Activated CD4-positive, alpha-beta T cell treated with anti-CD3 and anti-CD28 coated beads, Interleukin-2, amount 50 U/mL, for 24 hours (primary cell): ENCODE data around the gene PPP2R5C.
A peak's percentile ranks its signal among the peaks of the same experiment; 100 is the strongest.

Experiments
- DNase-seq, 2 donors: peaks; one replicate each; pipeline ENCODE4 v3.0.0-alpha.2; 2020; ENCODE audit warnings: low read depth in 1 of 2, low spot score in 1 of 2

Gene PPP2R5C

DNA sequence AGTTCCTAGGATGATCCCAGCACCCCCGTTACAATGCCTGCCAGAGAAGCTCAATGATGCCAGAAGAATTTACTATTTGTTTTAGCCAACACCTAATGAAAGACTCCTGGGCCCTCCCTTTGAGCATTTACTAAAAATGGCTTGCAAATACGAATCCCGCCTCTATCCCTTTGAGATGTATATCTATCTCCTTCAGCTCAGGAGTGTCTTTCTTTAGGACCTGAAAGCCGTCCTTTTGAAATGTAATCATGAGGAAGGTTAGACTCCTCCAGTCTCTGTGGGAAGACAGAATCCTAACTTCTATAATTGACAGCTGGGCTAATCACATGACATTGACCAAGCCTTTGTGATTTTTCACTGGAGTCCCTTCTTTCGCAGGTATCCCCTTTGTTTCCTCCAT lies 183.7 kb downstream of the PPP2R5C start:
- no peak for DNase-seq

- DNase-seq, result no peak
Observed at GRCh38 chr14:101947577-101947903, 186.0 kb downstream of the PPP2R5C start.

- DNase-seq, result peak; percentile 96 to 100
Observed at GRCh38 chr14:101947904-101948665, 186.6 kb downstream of the PPP2R5C start.

DNA sequence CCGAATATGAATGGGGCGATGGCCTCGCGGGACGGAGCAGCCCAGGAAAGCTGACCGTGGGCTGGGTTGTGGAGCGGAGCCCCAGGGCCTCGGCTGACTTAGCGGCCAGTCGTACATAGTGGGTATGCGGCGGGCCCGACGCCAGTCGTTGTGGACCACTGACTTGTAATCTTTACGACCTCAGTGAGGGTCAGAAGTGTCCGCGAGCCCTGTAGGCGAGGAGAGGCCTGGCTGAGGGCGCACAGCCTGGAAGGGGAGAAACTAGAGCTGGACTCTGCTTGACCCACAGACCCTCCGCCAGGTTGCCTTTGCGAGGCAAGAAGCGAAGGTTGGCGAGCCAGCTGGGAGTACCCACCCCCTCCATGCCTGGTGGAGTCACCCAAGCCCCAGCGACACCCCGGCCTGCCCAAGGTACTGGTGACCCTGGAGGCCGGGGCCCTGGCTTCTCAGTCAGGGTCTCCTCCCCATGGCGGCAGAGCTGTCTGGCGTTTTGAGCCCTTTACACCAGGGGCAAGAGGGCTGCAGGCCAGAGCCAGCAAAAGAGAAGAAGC lies 187.2 kb downstream of the PPP2R5C start:
- no peak for DNase-seq

DNA sequence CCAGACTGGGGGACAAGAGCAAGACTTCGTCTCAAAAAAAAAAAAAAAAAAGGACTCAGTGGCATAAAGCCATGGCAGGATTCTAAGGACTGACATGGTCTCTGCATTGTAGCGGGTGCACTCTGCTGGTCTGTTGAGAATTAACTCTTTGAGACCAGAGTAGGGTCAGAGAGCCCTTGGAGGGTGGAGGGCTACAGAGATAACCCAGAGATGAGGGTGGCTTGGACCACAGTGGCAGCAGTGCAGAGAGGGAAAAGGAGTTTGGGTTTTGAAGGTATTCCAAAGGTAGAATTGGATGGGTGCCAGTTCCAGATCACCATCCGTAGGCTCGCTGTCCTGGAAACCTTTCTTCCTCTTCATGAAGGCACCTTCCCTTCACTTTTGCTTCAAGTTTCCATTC lies 188.6 kb downstream of the PPP2R5C start:
- DNase-seq, result no peak

DNA sequence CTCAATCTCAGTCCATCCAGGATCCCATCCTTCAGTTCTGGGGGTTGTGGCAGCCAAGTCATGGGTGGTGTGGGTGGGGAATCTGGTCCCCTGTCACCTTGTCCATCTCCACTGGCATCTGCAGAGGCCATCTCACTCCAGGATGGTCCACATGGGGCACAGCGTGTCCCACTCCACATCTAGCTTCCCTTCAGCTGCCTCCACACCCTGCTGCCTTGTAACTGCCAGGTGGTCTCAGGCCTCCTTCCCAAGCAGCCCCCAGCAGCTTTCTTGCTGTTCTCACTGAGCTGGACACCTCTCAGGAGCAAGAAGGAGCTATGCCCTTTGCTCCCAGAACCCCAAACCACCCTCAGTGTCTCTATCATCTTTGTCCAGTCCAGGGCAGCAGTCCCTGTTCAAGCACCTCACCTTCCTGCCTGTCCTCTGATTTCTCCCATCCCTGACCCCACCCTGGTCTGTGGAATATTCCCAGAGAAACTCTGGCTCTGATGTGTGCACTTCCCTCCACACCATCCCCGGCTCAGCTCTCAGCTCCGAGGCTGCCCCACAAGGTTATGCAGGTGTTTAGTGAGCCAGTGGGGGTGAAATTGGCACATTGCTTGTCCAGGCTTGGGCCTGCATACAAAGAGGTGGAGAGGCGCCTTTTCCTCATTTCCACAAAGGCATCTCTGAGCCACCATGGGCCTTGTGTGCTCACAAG lies 189.2 kb downstream of the PPP2R5C start:
- no peak for DNase-seq

DNA sequence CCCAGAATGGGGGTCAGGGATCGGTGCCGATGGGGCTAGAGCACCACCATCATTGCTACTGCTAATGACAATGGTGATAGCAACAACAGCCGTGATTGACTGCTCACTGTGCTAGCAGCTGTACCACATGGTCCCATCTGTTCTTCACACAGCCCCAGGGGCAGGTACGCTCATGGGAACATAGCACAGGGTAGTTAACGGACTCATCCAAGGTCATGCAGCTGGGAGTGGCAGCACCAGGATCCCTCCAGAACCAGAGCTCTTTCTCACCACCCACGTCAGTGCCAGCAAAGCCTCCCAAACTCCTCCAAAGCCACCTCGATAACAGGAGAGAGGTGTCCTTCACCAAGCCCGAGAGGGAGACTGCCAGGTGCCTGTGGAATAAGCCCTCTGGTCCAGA lies 191.6 kb downstream of the PPP2R5C start:
- DNase-seq, result no peak

- DNase-seq, result no peak
Observed at GRCh38 chr14:101954501-101954900, 193.0 kb downstream of the PPP2R5C start.

- DNase-seq, result no peak
Observed at GRCh38 chr14:101955695-101956161, 194.2 kb downstream of the PPP2R5C start.

- DNase-seq, result no peak
Observed at GRCh38 chr14:101956179-101956885, 194.8 kb downstream of the PPP2R5C start.

GRCh38 chr14:101957406-101958234 lies 196.1 kb downstream of the PPP2R5C start:
- DNase-seq, result no peak

- no peak for DNase-seq
Observed at GRCh38 chr14:101958418-101959180, 197.1 kb downstream of the PPP2R5C start.

DNA sequence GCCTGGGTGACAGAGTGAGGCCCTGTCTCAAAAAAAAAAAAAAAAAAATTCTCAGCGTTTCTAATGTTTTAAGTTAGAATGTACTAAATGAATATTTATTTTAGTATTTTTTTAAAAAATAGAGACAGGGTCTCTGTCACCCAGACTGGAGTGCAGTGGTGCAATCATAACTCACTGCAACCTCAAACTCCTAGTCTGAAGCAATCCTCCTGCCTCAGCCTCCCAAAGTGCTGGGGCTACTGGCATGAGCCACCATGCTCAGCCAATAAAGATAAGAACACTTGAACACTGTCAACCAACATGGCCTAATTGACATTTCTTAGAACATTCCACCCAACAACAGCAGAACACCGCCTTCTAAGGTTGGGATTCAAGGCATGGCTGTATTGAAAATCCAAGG lies 197.8 kb downstream of the PPP2R5C start:
- no peak for DNase-seq

DNA sequence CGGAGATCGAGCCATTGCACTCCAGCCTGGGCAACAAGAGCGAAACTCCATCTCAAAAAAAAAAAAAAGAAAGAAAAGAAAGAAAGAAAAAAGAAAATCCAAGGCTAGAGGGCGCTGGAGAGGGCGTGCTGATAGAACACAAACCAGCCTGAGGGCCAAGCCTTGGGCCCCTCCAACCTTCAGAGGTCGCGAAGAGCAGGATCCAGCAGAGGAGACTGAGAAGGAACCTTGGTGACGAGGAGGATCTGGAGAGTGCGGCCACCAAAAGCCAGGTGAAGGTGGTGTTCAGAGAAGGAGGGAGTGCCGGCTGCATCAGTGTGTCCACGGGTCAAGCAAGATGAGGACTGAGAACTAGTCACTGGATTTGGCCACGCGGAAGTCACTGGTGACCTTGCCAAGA lies 198.7 kb downstream of the PPP2R5C start:
- no peak for DNase-seq

DNA sequence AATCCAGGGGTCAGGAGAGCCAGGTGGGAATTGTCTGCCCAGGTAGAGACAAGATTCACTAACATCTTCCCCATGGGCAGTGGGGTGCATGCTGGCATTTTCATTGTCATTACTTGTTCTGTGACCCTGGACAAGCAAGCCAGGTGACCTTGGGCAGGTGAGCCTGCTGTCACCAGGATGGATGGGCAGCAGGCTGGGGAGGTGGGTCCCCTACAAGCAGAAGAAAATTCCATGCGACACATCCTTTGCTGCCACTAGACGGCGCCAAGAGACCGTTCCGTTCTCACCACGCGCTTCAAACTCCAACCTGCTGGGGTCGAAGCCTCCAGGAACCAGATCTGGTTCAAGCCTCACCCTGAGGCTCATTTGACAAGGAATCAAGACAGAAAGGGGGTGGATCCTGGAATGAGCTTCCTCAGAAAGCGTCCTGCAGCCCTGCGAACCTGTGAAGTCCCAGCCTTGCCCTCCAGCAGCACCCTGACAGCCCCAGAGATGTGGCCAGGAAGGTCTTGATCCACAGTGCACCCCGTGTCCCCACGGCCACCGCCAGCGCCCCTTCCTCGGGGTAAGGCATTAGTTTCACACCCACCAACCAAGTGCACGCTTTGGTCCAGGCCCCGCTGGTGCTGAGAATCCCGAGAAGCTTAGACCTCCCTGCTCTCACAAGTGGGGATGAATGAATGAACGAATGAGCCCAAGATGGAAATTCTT lies 199.7 kb downstream of the PPP2R5C start:
- DNase-seq, result peak; percentile 53 to 71

GRCh38 chr14:101961746-101962502 lies 200.4 kb downstream of the PPP2R5C start:
- no peak for DNase-seq

DNA sequence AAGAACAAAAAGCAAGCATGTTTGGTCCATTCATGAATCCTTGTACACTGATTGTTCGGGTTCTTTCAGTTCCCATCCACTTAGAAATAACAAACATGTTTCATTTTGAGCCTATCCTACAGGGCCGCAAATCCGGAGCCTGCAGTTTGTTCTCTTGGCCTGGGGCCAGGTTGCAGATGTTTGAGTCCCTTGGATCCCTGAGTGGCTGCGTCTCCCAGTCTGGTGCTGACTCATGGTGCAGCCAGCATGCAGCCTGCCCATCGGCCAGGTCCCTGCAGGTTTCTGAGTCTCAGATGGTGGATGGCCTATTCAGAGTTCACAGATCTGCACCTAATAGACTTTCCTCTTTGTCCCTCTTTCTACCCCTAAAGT lies 201.0 kb downstream of the PPP2R5C start:
- no peak for DNase-seq

DNA sequence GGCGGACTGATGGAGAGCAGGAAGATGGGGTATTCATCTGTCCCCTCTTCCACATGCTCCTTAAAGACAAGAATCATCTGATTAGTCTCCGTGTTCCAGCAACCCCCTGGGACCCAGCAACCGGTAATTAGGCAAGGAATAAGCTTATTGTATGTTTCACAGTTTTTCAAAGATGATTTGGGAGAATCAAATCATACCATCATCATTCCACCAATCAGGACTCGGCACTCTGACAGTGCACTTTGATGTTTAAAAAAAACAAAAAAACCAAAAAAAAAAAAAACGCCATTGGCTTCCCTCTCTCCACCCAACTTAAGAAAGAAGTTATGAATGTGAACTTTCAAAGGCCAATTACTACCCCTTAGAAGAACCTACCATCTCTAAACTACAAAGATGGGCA lies 201.5 kb downstream of the PPP2R5C start:
- no peak for DNase-seq
